Effector memory CD4-positive, alpha-beta T cell (primary cell): ENCODE measurements around the gene IMP4.

Experiments
- DNase-seq, 3 donors: peaks; one replicate each; pipeline ENCODE4 v3.0.0-alpha.2; 2020
- H3K27ac ChIP-seq: 2 replicates; pipeline ENCODE4 v1.7.0; 2013; ENCODE audit warnings: mild to moderate bottlenecking, low read length, moderate library complexity; ENCODE audit not compliant: insufficient read depth, poor library complexity, severe bottlenecking
- H3K27me3 ChIP-seq: replicated peaks from 2 replicates; pipeline ENCODE4 v1.7.0; 2013; ENCODE audit warnings: mild to moderate bottlenecking, low read length; ENCODE audit not compliant: insufficient read depth, control insufficient read depth, poor library complexity, severe bottlenecking
- H3K36me3 ChIP-seq: 2 replicates; pipeline ENCODE4 v1.7.0; 2013; ENCODE audit warnings: mild to moderate bottlenecking, low read length, moderate library complexity; ENCODE audit not compliant: control insufficient read depth, insufficient read depth
- H3K4me1 ChIP-seq: 2 replicates; pipeline ENCODE4 v1.7.0; 2013; ENCODE audit warnings: low read length, mild to moderate bottlenecking; ENCODE audit not compliant: control insufficient read depth, insufficient read depth, poor library complexity, severe bottlenecking
- H3K4me3 ChIP-seq: 2 replicates; pipeline ENCODE4 v1.7.0; 2013; ENCODE audit warnings: low read length, low read depth, mild to moderate bottlenecking; ENCODE audit not compliant: insufficient read depth, poor library complexity, severe bottlenecking
- H3K9me3 ChIP-seq: 2 replicates; pipeline ENCODE4 v1.7.0; 2013; ENCODE audit warnings: mild to moderate bottlenecking, low read length, moderate library complexity; ENCODE audit not compliant: control insufficient read depth

The IMP4 gene

GRCh38 chr2:130355578-130356431 is 13.1 kb downstream of the IMP4 start, which contains the start of gene PTPN18:
Gene PTPN18 (plus strand): TSS chr2:130356056. CDS start chr2:130356108, 52 bp downstream.
- peaks cover 10% of the 10 kb centered on the region for H3K4me1 ChIP-seq
- no peak within 1 kb of the TSS for H3K27ac ChIP-seq
- peak within 1 kb of the TSS; percentile 83 for H3K4me3 ChIP-seq
- H3K9me3 ChIP-seq, result no peaks in the 10 kb centered on the region
- peak; percentile 34 to 49 (median 36) for DNase-seq
- H3K27me3 ChIP-seq, result no peaks in the 10 kb centered on the region
- H3K36me3 ChIP-seq, result no peaks in the 10 kb centered on the region

- Histone ChIP-seq H3K36me3 (no peaks in the 10 kb centered on the region), H3K4me3 (no peak overlapping the region), H3K27ac (no peak overlapping the region), H3K27me3 (no peaks in the 10 kb centered on the region), H3K9me3 (no peaks in the 10 kb centered on the region), H3K4me1 (peaks cover 10% of the 10 kb centered on the region)
- no peak for DNase-seq
Measured at GRCh38 chr2:130357864-130358263, 15.2 kb downstream of the IMP4 start.

DNA sequence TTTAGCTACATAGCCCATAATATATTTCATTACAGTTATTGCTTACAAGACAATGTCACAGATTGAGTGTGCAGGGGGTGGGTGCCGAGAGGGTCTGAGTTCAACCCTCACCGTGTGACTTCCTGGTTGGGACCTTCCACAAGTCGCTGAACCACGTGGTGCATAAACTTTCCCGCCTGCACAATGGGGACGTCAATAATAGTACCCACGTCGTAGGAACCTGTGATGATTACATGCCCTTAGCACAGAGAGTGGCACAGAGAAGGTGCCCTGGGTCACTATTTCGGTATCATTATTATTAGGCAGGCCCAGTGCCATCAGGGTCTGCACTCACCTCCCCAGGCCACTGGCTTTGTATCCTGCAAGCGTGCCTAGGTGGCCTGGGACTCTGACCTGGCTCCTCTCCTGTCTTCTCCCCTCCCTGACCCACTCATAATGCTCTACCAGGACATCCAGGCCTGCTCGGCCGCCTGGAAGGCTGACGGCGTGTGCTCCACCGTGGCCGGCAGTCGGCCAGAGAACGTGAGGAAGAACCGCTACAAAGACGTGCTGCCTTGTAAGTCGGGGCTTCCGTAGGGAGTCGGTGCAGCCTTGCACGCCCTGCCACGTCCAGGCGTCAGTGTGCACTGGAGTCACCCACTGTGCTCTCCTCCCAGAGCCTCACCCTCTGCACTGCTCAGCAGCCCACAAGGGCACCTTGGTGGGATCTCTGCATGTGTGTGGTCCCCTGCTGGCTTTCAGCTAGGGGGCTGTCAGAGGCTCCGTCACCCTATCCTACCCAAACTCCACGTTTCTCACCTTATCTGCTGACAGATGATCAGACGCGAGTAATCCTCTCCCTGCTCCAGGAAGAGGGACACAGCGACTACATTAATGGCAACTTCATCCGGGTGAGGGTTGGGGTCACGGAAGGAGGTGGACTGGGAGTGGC is 16.0 kb downstream of the IMP4 start:
- peaks cover 10% of the 10 kb centered on the region for H3K4me1 ChIP-seq
- H3K27me3 ChIP-seq, result no peaks in the 10 kb centered on the region

GRCh38 chr2:130359466-130359865 is 16.8 kb downstream of the IMP4 start:
- no peak overlapping the region for H3K4me3 ChIP-seq
- H3K27me3 ChIP-seq, result no peaks in the 10 kb centered on the region
- no peak overlapping the region for H3K27ac ChIP-seq
- H3K9me3 ChIP-seq, result no peaks in the 10 kb centered on the region
- peaks cover 10% of the 10 kb centered on the region for H3K4me1 ChIP-seq
- DNase-seq, result no peak
- H3K36me3 ChIP-seq, result no peaks in the 10 kb centered on the region

More for the DNA sequence above, 16.0 kb downstream of the IMP4 start:
- no peak overlapping the region for H3K27ac ChIP-seq
- H3K36me3 ChIP-seq, result no peaks in the 10 kb centered on the region
- no peak for DNase-seq
- H3K4me3 ChIP-seq, result no peak overlapping the region
- no peaks in the 10 kb centered on the region for H3K9me3 ChIP-seq

DNA sequence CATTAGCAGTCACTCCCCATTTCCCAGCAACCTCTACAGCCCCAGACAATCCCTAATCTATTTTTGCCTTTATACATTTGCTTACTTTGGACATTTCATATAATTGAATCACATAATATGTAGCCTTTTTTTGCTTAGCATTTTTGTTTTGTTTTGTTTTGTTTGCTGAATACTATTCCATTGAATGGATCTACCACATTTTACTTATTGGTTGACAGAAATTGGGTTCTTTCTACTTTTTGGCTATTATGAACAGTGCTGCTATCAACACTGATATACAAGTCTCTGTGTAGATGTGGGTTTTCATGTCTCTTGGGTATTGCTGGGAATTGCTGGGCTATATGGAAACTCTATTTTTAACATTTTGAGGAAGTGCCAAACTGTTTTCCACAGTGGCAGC is 20.8 kb downstream of the IMP4 start:
- H3K4me1 ChIP-seq, result no peaks in the 10 kb centered on the region
- no peak overlapping the region for H3K27ac ChIP-seq
- DNase-seq, result no peak
- no peaks in the 10 kb centered on the region for H3K36me3 ChIP-seq
- H3K4me3 ChIP-seq, result no peak overlapping the region
- no peaks in the 10 kb centered on the region for H3K27me3 ChIP-seq
- H3K9me3 ChIP-seq, result no peaks in the 10 kb centered on the region

- Histone ChIP-seq H3K27ac (no peak overlapping the region), H3K36me3 (no peaks in the 10 kb centered on the region), H3K9me3 (no peaks in the 10 kb centered on the region), H3K27me3 (no peaks in the 10 kb centered on the region), H3K4me1 (peaks cover 4% of the 10 kb centered on the region), H3K4me3 (no peak overlapping the region)
- DNase-seq, result no peak
Measured at GRCh38 chr2:130365075-130365474, 22.4 kb downstream of the IMP4 start.

DNA sequence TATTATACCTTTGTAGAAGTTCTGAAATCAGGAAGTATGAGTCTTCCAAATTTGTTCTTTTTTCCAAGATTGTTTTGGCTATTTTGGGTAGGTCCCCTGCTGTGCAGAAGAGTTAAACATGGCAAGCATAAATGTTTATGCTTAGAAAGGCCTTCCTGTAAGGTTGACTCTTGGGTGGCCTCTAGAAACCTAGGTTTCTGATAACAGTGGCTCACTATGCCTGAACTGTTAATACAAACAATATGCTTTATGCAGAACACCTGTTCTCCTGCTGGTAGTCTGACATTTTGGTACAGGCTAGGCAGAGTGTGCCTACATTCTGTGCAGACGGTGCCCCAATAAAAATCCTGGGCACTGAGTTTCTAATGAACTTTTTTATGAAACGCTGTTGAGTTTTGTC is 23.3 kb downstream of the IMP4 start:
- no peaks in the 10 kb centered on the region for H3K9me3 ChIP-seq
- no peak overlapping the region for H3K27ac ChIP-seq
- peaks cover 13% of the 10 kb centered on the region for H3K4me1 ChIP-seq
- H3K4me3 ChIP-seq, result no peak overlapping the region
- DNase-seq, result no peak
- no peaks in the 10 kb centered on the region for H3K36me3 ChIP-seq
- no peaks in the 10 kb centered on the region for H3K27me3 ChIP-seq

DNA sequence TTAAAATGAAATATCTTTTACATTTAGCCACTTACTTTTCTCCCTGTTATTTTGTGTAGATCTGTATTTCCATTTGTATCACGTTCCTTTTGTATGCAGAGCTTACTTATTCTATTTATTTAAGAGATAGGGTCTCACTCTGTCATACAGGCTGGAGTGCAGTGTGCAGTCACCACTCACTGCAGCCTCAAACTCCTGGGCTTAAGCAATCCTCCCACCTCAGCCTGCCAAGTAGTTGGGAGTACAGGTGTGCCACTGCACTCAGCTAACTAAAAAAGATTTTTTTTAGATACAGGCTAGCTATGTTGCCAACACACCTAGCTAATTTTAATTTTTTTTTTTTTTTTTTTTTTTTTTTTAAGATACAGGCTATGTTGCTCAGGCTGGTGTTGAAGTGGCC is 24.0 kb downstream of the IMP4 start:
- Histone ChIP-seq H3K4me1 (peaks cover 19% of the 10 kb centered on the region), H3K4me3 (no peak overlapping the region), H3K9me3 (no peaks in the 10 kb centered on the region), H3K27me3 (no peaks in the 10 kb centered on the region), H3K27ac (no peak overlapping the region), H3K36me3 (no peaks in the 10 kb centered on the region)
- DNase-seq, result no peak

DNA sequence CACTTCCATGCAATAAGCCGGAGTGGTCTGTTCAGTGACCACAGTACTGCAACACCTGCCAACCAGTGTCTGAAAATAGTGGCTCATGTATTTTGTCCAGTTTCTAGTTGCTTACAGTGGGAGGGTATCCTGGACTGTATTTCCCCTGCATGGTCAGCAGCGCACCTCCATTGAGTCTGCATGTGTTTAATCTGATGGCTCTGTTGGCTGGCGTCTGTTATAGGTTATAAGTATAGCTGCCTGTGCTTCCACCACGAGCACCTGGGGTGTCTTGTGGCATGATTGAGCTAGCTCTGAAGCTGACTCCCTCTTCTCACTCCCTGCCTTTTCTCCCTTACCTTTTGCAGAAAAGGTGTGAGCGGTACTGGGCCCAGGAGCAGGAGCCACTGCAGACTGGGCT is 26.1 kb downstream of the IMP4 start:
- no peaks in the 10 kb centered on the region for H3K9me3 ChIP-seq
- H3K4me1 ChIP-seq, result peaks cover 29% of the 10 kb centered on the region
- DNase-seq, result no peak

More for the DNA sequence above, 26.1 kb downstream of the IMP4 start:
- no peak overlapping the region for H3K27ac ChIP-seq
- no peaks in the 10 kb centered on the region for H3K36me3 ChIP-seq
- no peaks in the 10 kb centered on the region for H3K27me3 ChIP-seq
- H3K4me3 ChIP-seq, result no peak overlapping the region
